Kidney glomerular epithelial cell (primary cell): ENCODE results near the gene PHF12.
A peak's percentile ranks its signal among the peaks of the same experiment; 100 is the strongest.
"Not testable (repeated sequence)": the region's sequence is repeated elsewhere in the genome, so short reads cannot be mapped to it uniquely, and the experiment has no call there.

Experiments
- DNase-seq: peaks from one replicate; lab custom pipeline; 2025; lab: John Stamatoyannopoulos, UW

PHF12 gene

DNA sequence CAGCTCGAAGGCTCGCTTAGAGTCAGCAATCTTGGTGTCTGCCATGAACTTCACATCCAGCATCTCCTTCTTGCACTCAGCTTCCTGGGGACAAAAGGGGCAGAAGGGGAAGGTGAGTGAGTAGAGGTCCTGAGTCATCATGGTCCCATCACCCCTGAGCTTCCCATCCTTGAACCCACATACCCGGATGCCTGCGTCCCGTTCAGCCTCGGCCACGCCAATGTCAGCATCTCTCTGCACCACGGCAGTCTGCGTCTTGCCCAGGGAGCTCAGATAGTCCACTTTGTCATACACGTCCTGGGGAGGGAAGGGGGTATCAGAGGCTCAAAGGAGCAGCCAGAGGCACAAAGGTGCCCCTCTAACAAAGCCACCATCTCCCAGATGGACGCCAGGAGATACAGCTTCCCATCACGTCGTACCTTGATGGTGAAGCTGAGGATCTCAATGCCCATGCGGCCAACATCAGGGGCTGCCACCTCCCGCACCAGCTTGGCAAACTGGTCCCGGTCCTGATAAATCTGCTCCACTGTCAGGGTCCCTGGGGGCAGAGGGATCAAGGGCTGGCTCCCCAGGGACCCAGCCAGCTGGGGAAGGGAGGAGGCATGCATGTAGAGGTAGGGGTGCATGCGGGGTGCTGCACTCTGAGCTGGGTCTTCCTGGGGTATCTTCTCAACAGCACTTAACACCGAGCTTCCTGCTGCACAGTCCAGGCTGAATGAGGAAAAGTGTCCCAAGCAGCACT lies 69.0 kb downstream of the PHF12 start:
- no peak for DNase-seq

DNA sequence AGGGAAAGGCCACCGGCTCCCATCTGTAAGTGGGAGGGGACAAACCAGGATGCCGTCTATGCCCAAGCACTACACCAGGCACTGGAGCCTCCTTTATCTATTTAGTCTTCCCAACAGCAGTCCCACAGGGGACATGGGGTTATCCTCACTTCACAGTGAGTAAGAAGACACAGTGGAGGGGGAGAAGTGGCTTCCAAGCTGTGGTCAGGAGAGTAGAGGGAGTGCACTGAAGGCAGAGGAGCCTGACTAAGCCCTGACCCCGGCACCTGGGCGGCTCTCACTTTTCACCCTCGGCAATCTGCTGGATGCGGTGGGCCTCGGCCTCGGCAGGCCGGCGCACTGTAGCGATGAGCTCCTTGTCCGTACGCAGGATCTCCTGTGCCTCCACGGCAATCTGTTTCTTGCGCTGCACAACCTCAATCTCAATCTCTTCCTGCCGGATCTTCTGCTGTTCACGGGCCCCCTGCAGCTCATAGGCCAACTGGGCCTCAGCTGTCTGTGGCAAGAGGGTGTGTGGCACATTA lies 69.7 kb downstream of the PHF12 start:
- no peak for DNase-seq

- no peak for DNase-seq
These were observed 70.8 kb downstream of the PHF12 start for GRCh38 chr17:28880572-28880945.

GRCh38 chr17:28879886-28880571 lies 71.3 kb downstream of the PHF12 start:
- no peak for DNase-seq

DNA sequence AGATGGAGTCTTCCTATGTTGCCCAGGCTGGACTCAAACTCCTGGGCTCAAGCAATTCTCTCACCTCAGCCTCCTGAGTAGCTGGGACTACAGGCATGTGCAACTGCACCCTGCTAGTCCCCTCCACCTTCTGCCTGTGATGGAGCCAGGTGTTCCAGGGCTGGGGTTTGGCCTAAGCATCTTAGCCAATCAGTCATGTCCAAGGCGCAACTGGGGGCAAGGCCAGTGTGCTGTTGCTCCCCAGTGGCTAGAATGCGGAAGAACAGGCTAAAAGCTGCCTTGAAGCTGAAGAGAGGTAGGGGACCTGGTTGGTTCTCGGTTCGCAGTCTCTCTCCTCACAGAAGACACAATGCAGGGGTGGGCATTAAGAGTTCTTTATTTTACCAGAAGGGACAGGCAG lies 72.3 kb downstream of the PHF12 start:
- DNase-seq = no peak

DNA sequence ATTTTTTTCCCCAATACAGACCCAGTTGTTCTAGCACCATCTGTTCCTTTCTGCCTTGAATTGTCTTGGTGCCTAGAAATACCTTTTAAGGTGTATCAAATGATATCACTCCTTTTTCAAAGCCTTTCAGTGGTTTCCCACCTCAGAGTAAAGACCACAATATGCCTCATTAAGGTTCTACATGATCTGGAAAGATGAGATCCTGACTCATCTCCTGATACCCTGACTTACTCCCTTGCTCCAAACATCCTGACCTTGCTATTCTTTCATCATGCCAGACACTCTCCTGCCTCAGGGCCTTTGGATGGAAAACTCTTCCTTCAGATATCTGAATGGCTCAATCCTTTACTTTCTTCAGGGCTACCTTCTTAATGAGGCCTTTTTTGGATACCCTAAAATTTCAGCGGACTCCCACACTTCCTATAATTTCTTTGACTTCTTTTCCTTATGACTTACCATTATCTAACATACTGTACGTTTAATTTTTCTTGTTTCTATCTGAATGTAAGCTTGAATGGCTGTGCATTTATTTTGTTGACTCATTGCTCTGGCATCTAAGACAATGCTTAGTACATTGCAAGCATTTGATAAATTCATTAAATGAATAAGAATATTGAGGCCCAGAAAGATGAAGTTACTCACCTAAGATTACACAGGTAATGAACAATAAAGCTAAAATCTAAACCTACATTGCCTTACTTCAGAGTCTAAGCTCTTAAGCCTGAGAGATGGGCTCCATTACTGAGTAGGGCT lies 73.0 kb downstream of the PHF12 start:
- no peak for DNase-seq

- DNase-seq = not testable (repeated sequence)
These were observed 74.1 kb downstream of the PHF12 start for GRCh38 chr17:28877150-28877711.

DNA sequence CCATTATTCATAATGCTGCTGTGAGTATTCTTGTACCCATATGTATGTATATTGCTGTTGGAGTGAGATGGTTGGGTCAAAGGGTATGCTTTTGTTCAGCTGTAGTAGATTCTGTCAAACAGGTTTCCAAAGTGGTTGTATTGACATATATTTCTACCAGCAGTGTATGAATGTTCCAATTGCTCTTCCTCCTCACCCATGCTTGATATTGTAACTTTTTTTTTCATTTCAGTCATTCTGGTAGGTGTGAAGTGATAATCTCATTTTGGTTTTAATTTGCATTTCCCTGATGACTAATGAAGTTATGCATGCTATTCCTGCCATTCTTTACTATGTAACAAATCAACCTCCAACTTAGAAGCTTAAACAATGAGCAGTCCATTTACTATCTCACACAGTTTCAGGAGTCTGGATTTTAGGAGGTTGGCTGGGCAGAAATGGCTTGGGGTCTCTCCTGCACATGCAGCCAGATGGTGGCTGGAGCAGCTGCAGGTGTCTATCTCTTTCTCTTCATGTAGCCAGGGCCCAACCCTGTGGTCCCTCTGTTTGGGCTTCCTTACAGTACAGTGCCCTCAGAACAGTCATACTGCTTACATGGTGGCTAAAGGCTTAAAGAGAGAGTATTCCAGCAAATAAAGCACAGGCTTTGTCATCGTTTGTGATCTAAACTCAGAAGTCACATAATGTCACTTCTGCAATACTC lies 75.3 kb downstream of the PHF12 start:
- no peak for DNase-seq

DNA sequence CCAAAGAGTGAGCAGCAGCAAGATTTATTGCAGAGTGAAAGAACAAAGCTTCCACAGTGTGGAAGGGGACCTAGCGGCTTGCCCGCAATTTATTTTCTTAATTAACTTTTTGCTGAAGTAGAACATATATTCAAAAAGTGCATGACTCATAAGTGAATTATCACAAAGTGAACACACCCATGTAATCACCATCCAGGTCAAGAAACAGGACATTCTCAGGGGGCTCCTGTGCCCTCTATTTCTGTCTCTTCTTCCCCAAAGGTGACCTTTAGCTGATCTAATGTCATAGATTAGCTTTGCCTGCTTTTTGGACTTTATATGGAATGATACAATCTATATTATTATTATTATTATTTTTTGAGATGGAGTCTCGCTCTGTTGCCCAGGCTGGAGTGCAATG lies 76.6 kb downstream of the PHF12 start:
- no peak for DNase-seq

GRCh38 chr17:28873839-28874238 lies 77.5 kb downstream of the PHF12 start:
- DNase-seq = no peak

DNA sequence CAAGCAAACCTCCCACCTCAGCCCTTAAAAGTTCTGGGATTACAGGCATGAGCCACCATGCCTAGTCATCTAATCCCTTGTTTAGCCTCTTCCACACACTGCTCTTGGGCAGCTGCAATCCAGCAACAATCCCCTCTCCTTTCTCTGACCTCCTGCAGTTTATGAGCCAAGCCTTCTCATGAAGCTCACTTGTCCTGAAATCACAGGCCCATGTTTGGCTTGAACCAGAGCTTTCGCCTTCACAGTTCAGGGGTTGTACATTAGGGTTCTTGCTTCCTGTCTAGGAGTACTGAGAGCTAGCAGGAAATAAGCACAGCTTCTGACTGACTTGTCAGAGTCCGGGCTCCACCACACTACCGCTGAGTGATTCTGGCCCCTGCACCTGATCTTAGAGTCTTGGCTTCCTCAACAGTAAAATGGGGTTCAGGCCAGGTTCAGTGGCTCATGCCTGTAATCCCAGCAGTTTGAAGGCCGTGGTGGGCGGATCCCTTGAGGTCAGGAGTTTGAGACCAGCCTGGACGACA lies 80.2 kb downstream of the PHF12 start:
- DNase-seq = no peak

DNA sequence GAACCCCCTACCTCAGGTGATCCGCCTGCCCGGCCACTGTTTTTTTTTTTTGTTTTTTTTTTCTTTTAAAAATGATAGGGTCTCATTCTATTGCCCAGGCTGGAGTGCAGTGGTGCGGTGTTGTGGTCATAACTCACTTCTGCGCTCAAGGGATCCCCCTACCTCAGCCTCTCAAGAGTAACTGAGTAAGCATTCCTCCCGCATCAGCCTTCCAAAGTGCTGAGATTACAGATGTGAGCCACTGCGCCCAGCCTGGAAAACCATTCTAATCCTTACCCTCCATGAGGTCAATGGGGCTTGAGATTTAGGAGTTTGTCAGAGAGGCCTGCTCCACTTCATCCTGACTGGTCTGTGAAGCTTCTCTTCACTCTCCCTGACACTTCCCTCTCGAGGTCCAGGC lies 84.0 kb downstream of the PHF12 start:
- no peak for DNase-seq

GRCh38 chr17:28865946-28866752 lies 85.2 kb downstream of the PHF12 start:
- peak; percentile 4 for DNase-seq

DNA sequence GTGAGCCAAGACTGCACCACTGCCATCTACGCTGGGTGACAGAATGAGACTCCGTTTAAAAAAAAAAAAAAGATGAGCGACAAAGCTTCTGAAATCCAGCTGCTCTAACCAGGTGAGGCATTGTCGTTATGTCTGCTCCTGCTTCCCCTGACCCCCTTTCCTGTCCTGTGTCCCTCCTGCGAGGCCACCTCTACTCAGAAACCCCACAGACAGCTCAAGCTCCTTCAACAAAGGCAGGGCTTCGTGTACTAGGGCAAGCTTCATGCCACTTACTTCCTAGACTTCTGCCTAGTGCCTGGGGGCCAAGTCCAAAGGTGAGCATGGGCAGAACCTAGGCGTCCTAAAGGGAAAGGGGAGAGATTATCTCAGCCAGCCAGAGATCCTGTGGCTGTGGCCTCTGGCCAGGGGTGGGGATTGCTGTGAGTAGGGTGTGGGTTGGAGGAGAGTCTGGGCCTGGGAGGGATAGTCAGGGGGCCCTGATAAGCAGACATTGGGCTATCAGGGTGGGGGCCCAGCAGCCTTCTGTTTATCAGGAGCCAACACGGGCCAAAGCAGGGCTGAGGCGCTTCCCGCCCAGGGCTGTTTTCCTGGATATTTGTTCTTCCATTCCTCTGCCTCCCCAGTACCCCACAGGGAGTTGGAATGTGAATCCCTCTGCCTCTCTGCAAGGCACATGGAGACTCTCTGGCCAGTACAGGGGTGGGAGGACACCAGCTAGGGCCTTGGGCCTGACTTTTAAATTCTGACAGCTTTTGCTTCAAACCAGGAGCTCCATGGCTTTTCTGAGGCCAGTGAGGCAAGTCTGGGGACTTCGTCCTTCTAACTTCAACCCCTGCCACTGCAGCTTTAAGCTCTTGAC lies 86.1 kb downstream of the PHF12 start:
- no peak for DNase-seq

DNA sequence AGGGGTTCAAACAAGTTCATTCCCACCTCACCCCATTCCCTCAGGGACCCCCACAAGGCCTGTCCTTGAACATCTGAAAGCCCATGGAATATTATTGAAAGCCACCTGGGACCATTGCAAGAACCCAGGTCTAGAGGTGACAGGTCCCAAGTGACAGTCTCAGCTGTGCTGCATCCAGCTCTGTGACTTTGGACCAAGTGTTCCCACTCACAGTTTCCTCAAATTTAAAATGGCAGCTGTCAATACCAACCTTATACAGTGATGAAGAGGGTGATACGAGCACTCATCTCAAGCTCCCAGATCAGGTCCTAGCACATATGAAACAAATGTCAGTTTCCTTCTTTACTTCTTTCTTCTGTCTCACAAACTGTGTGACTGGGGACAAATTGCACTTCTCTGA lies 87.4 kb downstream of the PHF12 start:
- no peak for DNase-seq

DNA sequence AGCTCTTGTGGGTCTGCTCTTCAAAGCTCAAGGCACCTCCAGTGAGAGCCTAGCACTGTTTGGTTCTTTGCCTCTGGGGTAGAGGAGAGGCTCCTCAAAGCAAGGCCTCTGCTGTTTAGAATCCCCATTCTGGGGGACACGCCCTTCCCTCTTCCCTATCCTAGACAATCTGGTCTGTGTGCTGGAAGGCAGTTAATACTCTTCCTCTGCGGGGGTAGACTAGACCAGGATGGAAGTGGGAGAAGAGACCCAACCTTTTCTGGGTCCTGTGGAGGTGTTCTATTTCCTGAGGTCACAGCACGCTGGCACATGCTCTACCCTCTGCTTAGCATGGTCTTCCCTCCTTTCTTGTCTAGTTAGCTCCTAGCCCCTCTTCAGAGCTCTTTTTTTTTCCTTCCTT lies 88.8 kb downstream of the PHF12 start:
- DNase-seq = no peak

- no peak for DNase-seq
These were observed 89.7 kb downstream of the PHF12 start for GRCh38 chr17:28861393-28862203.

GRCh38 chr17:28860363-28860808 lies 90.9 kb downstream of the PHF12 start:
- no peak for DNase-seq
